Prostate gland (tissue), 2 donors: ENCODE measurements around the gene MORC4.

Experiments used
- POLR2A ChIP-seq: fragments of 450-650 bp; IDR thresholded peaks from one replicate; pipeline ENCODE4 v1.6.1; 2016; ENCODE audit warnings: antibody characterized with exemption, mild to moderate bottlenecking
- POLR2AphosphoS5 ChIP-seq: sonication (generic); formaldehyde crosslinking; IDR thresholded peaks from one replicate; pipeline ENCODE4 v1.6.1; 2017; ENCODE audit warnings: antibody characterized with exemption
- TF ChIP-seq, protein P1 (sequence below), 4 experiments: fragments of 200-600 bp in 2 of 4; fragments of 450-650 bp in 2 of 4; sonication (generic) in 2 of 4; IDR thresholded peaks; 1 replicate in 3 of 4; 2 replicates in 1 of 4; pipeline ENCODE4 v1.5.1; 2016 to 2019; ENCODE audit warnings: antibody characterized with exemption in 4 of 4, mild to moderate bottlenecking in 2 of 4, moderate library complexity in 2 of 4

DNA sequence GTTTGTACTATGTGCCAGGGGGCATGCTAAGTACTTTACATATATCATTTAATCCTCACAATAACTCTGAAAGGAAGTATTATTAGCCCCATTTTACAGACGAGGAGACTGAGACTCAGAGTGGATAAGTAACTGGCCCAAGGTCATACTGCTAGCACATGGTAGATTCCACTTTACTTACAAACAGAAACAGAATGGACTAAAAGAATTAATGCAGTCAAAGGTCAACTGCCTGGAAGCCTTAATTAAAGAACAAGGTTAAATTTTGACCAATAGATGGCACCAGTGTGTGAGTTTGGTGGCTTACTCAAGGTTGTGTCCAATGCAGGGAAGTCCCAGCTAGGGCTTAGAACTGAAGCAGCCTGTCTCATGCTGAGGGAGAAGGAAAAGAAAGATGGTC lies 101.5 kb downstream of the MORC4 start:
- TF ChIP-seq, protein P1, sequence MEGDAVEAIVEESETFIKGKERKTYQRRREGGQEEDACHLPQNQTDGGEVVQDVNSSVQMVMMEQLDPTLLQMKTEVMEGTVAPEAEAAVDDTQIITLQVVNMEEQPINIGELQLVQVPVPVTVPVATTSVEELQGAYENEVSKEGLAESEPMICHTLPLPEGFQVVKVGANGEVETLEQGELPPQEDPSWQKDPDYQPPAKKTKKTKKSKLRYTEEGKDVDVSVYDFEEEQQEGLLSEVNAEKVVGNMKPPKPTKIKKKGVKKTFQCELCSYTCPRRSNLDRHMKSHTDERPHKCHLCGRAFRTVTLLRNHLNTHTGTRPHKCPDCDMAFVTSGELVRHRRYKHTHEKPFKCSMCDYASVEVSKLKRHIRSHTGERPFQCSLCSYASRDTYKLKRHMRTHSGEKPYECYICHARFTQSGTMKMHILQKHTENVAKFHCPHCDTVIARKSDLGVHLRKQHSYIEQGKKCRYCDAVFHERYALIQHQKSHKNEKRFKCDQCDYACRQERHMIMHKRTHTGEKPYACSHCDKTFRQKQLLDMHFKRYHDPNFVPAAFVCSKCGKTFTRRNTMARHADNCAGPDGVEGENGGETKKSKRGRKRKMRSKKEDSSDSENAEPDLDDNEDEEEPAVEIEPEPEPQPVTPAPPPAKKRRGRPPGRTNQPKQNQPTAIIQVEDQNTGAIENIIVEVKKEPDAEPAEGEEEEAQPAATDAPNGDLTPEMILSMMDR (IDR thresholded peaks at IDR 0.05) = no peak
- TF ChIP-seq POLR2A = no peak
- TF ChIP-seq POLR2AphosphoS5 = no peak
